Osteoblast (primary cell): ENCODE data around the gene TRMT61B. TPM values are rescaled to one million over a fixed set of nuclear protein-coding genes. Genes with fewer than 3 reads are reported as not detected.

ENCODE experiments used
- DNase-seq: peaks from one replicate; pipeline ENCODE4 v3.0.0; 2011; ENCODE audit warnings: low spot score, mixed read lengths; ENCODE audit not compliant: insufficient read length; ENCODE audit errors: missing footprints
- H2AFZ ChIP-seq: 2 replicates; pipeline ENCODE4 v1.6.0; 2011; ENCODE audit warnings: mild to moderate bottlenecking, low read length
- H3K27ac ChIP-seq: 2 replicates; pipeline ENCODE4 v1.5.1; 2011; ENCODE audit warnings: mild to moderate bottlenecking, low read depth, low read length, moderate library complexity
- H3K27me3 ChIP-seq: 2 replicates; pipeline ENCODE4 v1.6.0; 2012; ENCODE audit warnings: mild to moderate bottlenecking, control low read depth, inconsistent platforms, low read length, moderate library complexity; ENCODE audit not compliant: insufficient read depth
- H3K36me3 ChIP-seq: 2 replicates; pipeline ENCODE4 v1.5.1; 2011; ENCODE audit warnings: mild to moderate bottlenecking, low read length, control low read depth, moderate library complexity; ENCODE audit not compliant: insufficient read depth
- H3K4me1 ChIP-seq: 2 replicates; pipeline ENCODE4 v1.5.1; 2011; ENCODE audit warnings: mild to moderate bottlenecking, low read length, control low read depth, moderate library complexity; ENCODE audit not compliant: insufficient read depth
- H3K4me2 ChIP-seq: 2 replicates; pipeline ENCODE4 v1.6.0; 2011; ENCODE audit warnings: mild to moderate bottlenecking, low read length; ENCODE audit not compliant: insufficient read depth
- H3K4me3 ChIP-seq: fragments of 200-600 bp; sonication (generic); 3 replicates; pipeline ENCODE4 v1.5.1; 2012; ENCODE audit warnings: mild to moderate bottlenecking, low read length, inconsistent platforms; ENCODE audit not compliant: insufficient read depth
- H3K79me2 ChIP-seq: 2 replicates; pipeline ENCODE4 v1.6.0; 2012; ENCODE audit warnings: mild to moderate bottlenecking, low read length, control low read depth, inconsistent platforms; ENCODE audit not compliant: insufficient read depth
- H3K9me3 ChIP-seq: 2 replicates; pipeline ENCODE4 v1.5.1; 2011; ENCODE audit warnings: low read depth, low read length, control low read depth
- H4K20me1 ChIP-seq: 2 replicates; pipeline ENCODE4 v1.6.0; 2012; ENCODE audit warnings: mild to moderate bottlenecking, low read length, control low read depth; ENCODE audit not compliant: insufficient read depth
- total RNA-seq: library from RNA; depleted of rRNA; stranded (reverse); fragments of >200 nt; gene quantifications from 2 replicates; pipeline ENCODE4 v1.2.3, GENCODE V29; 2012
- TF ChIP-seq, protein P1 (sequence below): IDR thresholded peaks from 2 replicates; pipeline ENCODE4 v1.5.1; 2011; ENCODE audit warnings: mild to moderate bottlenecking, low read depth, low read length, moderate library complexity; ENCODE audit errors: extremely low read depth

The TRMT61B gene
- total RNA-seq, 1 donor = 9.4 TPM

DNA sequence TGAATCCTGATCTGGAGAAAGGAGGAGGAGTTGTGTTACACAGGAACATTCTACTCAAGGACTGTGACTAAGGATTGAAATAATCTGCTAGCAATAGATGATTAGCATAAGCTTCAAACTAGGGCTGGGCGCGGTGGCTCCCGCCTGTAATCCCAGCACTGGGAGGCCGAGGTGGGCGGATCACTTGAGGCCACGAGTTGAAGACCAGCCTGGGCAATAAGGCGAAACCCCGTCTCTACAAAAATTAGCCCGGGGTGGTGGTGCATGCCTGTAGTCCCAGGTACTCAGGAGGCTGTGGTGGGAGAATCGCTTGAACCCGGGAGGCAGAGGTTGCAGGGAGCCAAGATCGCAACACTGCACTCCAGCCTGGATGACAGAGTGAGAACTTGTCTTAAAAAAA is 1.5 kb downstream of the TRMT61B start:
- peak overlapping the region; percentile 96 for H3K4me3 ChIP-seq
- no peaks in the 10 kb centered on the region for H3K27me3 ChIP-seq
- peaks cover 21% of the 10 kb centered on the region for H3K4me1 ChIP-seq
- H3K27ac ChIP-seq = no peak overlapping the region
- no peaks in the 10 kb centered on the region for H3K9me3 ChIP-seq
- peak overlapping the region; percentile 98 for H3K4me2 ChIP-seq
- H2AFZ ChIP-seq = no peak overlapping the region
- no peaks in the 10 kb centered on the region for H3K36me3 ChIP-seq
- TF ChIP-seq, protein P1, sequence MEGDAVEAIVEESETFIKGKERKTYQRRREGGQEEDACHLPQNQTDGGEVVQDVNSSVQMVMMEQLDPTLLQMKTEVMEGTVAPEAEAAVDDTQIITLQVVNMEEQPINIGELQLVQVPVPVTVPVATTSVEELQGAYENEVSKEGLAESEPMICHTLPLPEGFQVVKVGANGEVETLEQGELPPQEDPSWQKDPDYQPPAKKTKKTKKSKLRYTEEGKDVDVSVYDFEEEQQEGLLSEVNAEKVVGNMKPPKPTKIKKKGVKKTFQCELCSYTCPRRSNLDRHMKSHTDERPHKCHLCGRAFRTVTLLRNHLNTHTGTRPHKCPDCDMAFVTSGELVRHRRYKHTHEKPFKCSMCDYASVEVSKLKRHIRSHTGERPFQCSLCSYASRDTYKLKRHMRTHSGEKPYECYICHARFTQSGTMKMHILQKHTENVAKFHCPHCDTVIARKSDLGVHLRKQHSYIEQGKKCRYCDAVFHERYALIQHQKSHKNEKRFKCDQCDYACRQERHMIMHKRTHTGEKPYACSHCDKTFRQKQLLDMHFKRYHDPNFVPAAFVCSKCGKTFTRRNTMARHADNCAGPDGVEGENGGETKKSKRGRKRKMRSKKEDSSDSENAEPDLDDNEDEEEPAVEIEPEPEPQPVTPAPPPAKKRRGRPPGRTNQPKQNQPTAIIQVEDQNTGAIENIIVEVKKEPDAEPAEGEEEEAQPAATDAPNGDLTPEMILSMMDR = no peak
- peaks cover 48% of the 10 kb centered on the region for H3K79me2 ChIP-seq
- H4K20me1 ChIP-seq = no peaks in the 10 kb centered on the region
- DNase-seq = no peak

DNA sequence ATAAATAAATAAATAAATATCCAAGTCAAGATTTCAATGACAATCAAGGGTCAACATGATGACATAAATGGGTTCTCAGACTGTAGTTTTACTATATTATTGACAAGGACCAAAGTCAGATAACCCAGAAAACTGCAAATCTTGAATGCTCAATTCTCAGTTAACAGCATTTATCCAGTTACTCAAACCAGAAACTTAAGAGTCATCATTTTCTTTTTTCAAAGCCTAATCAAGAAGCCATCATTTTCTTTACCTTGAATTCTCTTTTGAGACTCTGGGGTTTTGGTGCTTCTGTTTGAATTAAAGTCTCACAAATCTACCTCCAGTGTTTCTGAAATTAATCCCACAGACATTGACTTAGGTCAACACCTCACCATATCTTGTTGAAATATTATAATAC is 14.1 kb downstream of the TRMT61B start:
- H3K4me1 ChIP-seq = no peaks in the 10 kb centered on the region
- no peak for DNase-seq
- H3K4me3 ChIP-seq = no peak overlapping the region
- H2AFZ ChIP-seq = no peak overlapping the region
- no peaks in the 10 kb centered on the region for H4K20me1 ChIP-seq
- TF ChIP-seq, protein P1 = no peak
- no peaks in the 10 kb centered on the region for H3K9me3 ChIP-seq
- H3K27me3 ChIP-seq = no peaks in the 10 kb centered on the region
- no peak overlapping the region for H3K4me2 ChIP-seq
- H3K79me2 ChIP-seq = no peaks in the 10 kb centered on the region
- H3K36me3 ChIP-seq = peaks cover 5% of the 10 kb centered on the region
- H3K27ac ChIP-seq = no peak overlapping the region

DNA sequence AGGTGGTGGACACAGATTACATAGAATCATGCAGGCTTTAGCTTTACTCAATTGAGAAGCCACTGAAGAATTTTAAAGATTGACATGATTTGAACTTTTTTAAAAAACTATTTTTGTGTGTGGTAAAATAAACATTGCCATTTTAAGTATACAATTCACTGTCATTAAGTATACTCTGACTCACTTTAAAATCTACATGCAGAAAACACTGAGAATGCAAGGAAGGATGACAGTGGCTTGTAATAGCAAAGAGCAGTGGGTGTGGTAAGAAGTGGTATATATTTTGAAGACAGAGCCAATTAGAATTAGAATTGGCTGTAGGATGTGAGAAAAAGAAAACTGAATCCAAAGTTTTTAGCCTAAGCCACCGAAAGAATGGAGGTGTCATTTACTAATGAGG is 14.9 kb downstream of the TRMT61B start:
- Histone ChIP-seq H3K36me3 (peaks cover 5% of the 10 kb centered on the region), H2AFZ (no peak overlapping the region), H3K4me3 (no peak overlapping the region), H3K4me2 (no peak overlapping the region), H3K27ac (no peak overlapping the region), H3K9me3 (no peaks in the 10 kb centered on the region), H3K79me2 (no peaks in the 10 kb centered on the region), H4K20me1 (no peaks in the 10 kb centered on the region), H3K27me3 (no peaks in the 10 kb centered on the region), H3K4me1 (no peaks in the 10 kb centered on the region)
- no peak for DNase-seq
- TF ChIP-seq, protein P1 = no peak

DNA sequence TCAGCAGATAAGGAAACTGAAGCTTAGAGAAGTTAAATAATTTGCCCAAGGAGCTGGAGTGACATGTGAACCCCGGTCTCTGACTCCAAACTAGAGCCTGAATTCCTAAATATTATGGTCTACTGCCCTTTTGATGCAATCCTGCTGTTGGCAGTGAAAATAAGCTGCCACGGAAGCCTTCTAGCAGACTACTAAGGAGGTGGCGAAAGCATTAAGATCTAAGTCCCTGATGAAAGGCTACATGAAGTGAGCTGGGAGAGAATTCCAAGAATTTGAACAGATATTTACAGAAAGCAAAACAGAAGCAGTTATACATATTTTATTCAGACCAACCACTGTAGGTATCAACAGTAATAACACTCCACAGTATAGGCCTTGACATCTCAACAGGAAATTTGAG is 28.1 kb downstream of the TRMT61B start:
- Histone ChIP-seq H3K27me3 (no peaks in the 10 kb centered on the region), H3K9me3 (no peaks in the 10 kb centered on the region), H3K36me3 (no peaks in the 10 kb centered on the region), H3K4me1 (no peaks in the 10 kb centered on the region), H4K20me1 (no peaks in the 10 kb centered on the region), H3K79me2 (no peaks in the 10 kb centered on the region), H3K27ac (no peak overlapping the region), H3K4me3 (no peak overlapping the region), H2AFZ (no peak overlapping the region), H3K4me2 (no peak overlapping the region)
- TF ChIP-seq, protein P1 = no peak
- DNase-seq = no peak
